ENCODE measurements around the gene KLHL29.

The KLHL29 gene

GRCh38 chr2:23518481-23519333, 133.7 kb downstream of the KLHL29 start:
- no peak for DNase-seq

GRCh38 chr2:23519334-23519651, 134.3 kb downstream of the KLHL29 start:
- no peak for DNase-seq

GRCh38 chr2:23520256-23520655, 135.3 kb downstream of the KLHL29 start:
- no peak for DNase-seq

GRCh38 chr2:23521060-23521459, 136.1 kb downstream of the KLHL29 start:
- no peak for DNase-seq

- DNase-seq, result no peak
Observed at GRCh38 chr2:23522726-23523372, 137.9 kb downstream of the KLHL29 start.

GRCh38 chr2:23523373-23524260, 138.6 kb downstream of the KLHL29 start:
- DNase-seq, result no peak

- DNase-seq, result no peak
Observed at GRCh38 chr2:23524261-23524706, 139.3 kb downstream of the KLHL29 start.

GRCh38 chr2:23525137-23525765, 140.3 kb downstream of the KLHL29 start:
- no peak for DNase-seq

- no peak for DNase-seq
Observed at GRCh38 chr2:23526114-23526513, 141.1 kb downstream of the KLHL29 start.

- no peak for DNase-seq
Observed at GRCh38 chr2:23526835-23527790, 142.1 kb downstream of the KLHL29 start.

GRCh38 chr2:23528171-23528570, 143.2 kb downstream of the KLHL29 start:
- no peak for DNase-seq

- DNase-seq, result no peak
Observed at GRCh38 chr2:23528690-23529089, 143.7 kb downstream of the KLHL29 start.

GRCh38 chr2:23529659-23530058, 144.7 kb downstream of the KLHL29 start:
- DNase-seq, result no peak

- DNase-seq, result no peak
Observed at GRCh38 chr2:23530206-23530908, 145.4 kb downstream of the KLHL29 start.

GRCh38 chr2:23530909-23531276, 145.9 kb downstream of the KLHL29 start:
- no peak for DNase-seq

GRCh38 chr2:23531280-23531679, 146.3 kb downstream of the KLHL29 start:
- no peak for DNase-seq

GRCh38 chr2:23531881-23532280, 146.9 kb downstream of the KLHL29 start:
- DNase-seq, result no peak

- peak; percentile 5 for DNase-seq
Observed at GRCh38 chr2:23532391-23533337, 147.7 kb downstream of the KLHL29 start.

- DNase-seq, result no peak
Observed at GRCh38 chr2:23533338-23533695, 148.3 kb downstream of the KLHL29 start.

- DNase-seq, result no peak
Observed at GRCh38 chr2:23534771-23535170, 149.8 kb downstream of the KLHL29 start.
